NCI-H146 treated with DMSO at 0.1 percent for 48 hours (cell line): Measurements from ENCODE around the gene TRMU.
"Not testable (repeated sequence)": the region's sequence is repeated elsewhere in the genome, so short reads cannot be mapped to it uniquely, and the experiment has no call there.

Experiments used
- DNase-seq: peaks from one replicate; lab custom pipeline; 2025; ENCODE audit not compliant: unreplicated experiment; lab: John Stamatoyannopoulos, UW

The TRMU gene

GRCh38 chr22:46300491-46300890 is 35.0 kb upstream of the TRMU start:
- DNase-seq = no peak

GRCh38 chr22:46303347-46303965 is 32.1 kb upstream of the TRMU start:
- no peak for DNase-seq

- DNase-seq = no peak
These were observed 27.1 kb upstream of the TRMU start for GRCh38 chr22:46308283-46308988.

- DNase-seq = no peak
These were observed 25.9 kb upstream of the TRMU start for GRCh38 chr22:46309526-46310085.

- no peak for DNase-seq
These were observed 23.5 kb upstream of the TRMU start for GRCh38 chr22:46312056-46312455.

GRCh38 chr22:46312848-46313247 is 22.7 kb upstream of the TRMU start:
- DNase-seq = not testable (repeated sequence)

GRCh38 chr22:46315976-46316375 is 19.5 kb upstream of the TRMU start:
- no peak for DNase-seq

GRCh38 chr22:46317646-46318045 is 17.9 kb upstream of the TRMU start:
- no peak for DNase-seq

- no peak for DNase-seq
These were observed 16.9 kb upstream of the TRMU start for GRCh38 chr22:46318576-46318975.

GRCh38 chr22:46319319-46319718 is 16.2 kb upstream of the TRMU start:
- no peak for DNase-seq

- DNase-seq = no peak
These were observed 15.3 kb upstream of the TRMU start for GRCh38 chr22:46320166-46320710.

GRCh38 chr22:46320716-46321386 is 14.7 kb upstream of the TRMU start:
- DNase-seq = no peak

- no peak for DNase-seq
These were observed 12.8 kb upstream of the TRMU start for GRCh38 chr22:46322711-46323110.

- no peak for DNase-seq
These were observed 12.4 kb upstream of the TRMU start for GRCh38 chr22:46323162-46323561.

- no peak for DNase-seq
These were observed 9.3 kb upstream of the TRMU start for GRCh38 chr22:46326066-46326680.

- no peak for DNase-seq
These were observed 7.6 kb upstream of the TRMU start for GRCh38 chr22:46327691-46328465.

- DNase-seq = no peak
These were observed 6.7 kb upstream of the TRMU start for GRCh38 chr22:46328797-46329196.

- DNase-seq = no peak
These were observed 5.9 kb upstream of the TRMU start for GRCh38 chr22:46329616-46330015.

- DNase-seq = no peak
These were observed 5.1 kb upstream of the TRMU start for GRCh38 chr22:46330426-46330825.

- no peak for DNase-seq
These were observed 4.0 kb upstream of the TRMU start for GRCh38 chr22:46331496-46331895.
